Activated naive CD8-positive, alpha-beta T cell treated with anti-CD3 and anti-CD28 coated beads, Interleukin-2, amount 50 U/mL, for 16 hours (primary cell): ENCODE results near the gene C16orf74.

Source experiments
- DNase-seq: peaks from one replicate; pipeline ENCODE4 v3.0.0-alpha.2; 2020; ENCODE audit warnings: low read depth, low spot score

The C16orf74 gene

GRCh38 chr16:85657996-85658395 lies 92.9 kb downstream of the C16orf74 start:
- DNase-seq = no peak
